Left colon (tissue), 2 donors: ENCODE results near the gene RBM20. TPM values are rescaled to one million over a fixed set of nuclear protein-coding genes. Genes with fewer than 3 reads are reported as not detected.

Source experiments
- ATAC-seq: fragments of 200-7000 bp; cut with Tn5 transposase; one replicate; pipeline ENCODE4 v1.9.1; 2020; ENCODE audit warnings: mild to moderate bottlenecking, moderate library complexity
- DNase-seq, 2 donors: peaks; one replicate each; pipeline ENCODE4 v3.0.0-alpha.2; 2020
- intact Hi-C, 2 donors: fragments of 100-400 bp; cut with DNase I in 1 of 2; cut with micrococcal nuclease in 1 of 2; formaldehyde crosslinking; loops; one replicate each; pipeline versions ENCODE4 v1.11.2 to v1.14.0; 2022; cut with DNase I, micrococcal nuclease
- total RNA-seq, 2 donors: library from RNA; stranded (reverse); fragmentation: NEBNext Ultra II Directional; extraction: Animal tissue kit (Norgen Biotek cat#: 25700); gene quantifications; one replicate each; pipeline ENCODE4 v1.2.1, GENCODE V29; 2021
- donor health status: DM: no; HTN: no; CAD: no.
- donor health status: DM: yes; HTN: yes; CAD: no.

Gene RBM20
- total RNA-seq, 2 donors from 2014 or later = 0.92 to 1.9 TPM

DNA sequence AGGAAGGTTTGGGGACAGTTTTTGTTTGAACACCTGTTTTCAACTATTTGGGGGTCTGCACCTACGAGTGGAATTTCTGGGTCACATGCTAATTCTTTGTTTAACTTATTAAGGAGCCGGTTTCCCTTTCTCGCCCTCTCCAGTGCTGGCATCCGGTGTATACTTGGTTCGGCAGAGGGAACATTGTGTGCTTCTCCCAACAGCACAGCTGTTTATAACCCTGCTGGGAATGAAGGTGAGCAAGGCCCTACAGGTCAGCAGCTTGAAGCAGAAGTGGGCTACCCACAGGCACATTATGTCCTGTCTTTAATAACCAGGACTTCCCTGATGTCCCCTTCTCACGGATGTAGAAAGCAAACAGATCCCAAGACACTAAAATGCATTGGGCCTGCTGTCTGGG, 140.1 kb downstream of the RBM20 start:
- ATAC-seq (no peak), DNase-seq (no peak)
- intact Hi-C loops = no loop called here

- no peak for DNase-seq
- ATAC-seq = no peak
- intact Hi-C loops = no loop called here
These were observed 142.0 kb downstream of the RBM20 start for GRCh38 chr10:110786172-110786571.

DNA sequence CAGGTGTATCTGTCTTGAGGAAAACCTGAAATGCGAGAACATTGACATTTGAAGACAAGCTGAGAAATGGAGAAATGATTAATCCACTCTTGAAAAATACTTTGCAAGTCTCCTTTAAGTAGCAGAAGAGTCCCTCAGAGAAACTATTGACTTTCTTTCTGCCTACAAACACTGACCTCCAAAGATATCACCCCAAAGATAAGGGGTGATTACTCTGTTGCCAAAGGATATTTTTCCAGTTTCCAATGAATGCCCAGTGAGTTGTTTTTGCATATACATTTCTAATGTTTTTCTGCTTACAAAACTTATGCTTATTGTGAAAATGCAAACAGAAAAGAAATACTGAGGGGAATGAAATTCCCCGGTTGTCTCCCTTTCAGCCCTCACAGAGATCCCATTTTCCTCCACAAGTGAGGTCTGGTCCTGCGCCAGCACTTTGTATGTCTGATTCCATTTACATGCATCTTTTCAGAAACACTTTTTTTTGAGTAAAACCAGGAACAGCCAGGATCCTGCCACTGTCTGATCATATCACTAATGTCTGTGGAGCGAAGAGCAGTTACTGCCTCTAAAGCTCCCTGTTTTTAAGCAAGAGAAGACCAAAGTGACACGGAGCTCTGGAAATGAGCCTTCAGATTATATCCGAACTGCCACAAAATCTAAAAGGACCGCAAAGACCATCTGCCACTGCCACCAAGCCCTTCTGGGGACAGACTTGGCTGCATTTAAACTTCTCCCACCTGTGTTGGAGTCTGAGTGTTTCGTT, 144.7 kb downstream of the RBM20 start:
- intact Hi-C loops = no loop called here
- no peak for ATAC-seq
- DNase-seq = no peak

DNA sequence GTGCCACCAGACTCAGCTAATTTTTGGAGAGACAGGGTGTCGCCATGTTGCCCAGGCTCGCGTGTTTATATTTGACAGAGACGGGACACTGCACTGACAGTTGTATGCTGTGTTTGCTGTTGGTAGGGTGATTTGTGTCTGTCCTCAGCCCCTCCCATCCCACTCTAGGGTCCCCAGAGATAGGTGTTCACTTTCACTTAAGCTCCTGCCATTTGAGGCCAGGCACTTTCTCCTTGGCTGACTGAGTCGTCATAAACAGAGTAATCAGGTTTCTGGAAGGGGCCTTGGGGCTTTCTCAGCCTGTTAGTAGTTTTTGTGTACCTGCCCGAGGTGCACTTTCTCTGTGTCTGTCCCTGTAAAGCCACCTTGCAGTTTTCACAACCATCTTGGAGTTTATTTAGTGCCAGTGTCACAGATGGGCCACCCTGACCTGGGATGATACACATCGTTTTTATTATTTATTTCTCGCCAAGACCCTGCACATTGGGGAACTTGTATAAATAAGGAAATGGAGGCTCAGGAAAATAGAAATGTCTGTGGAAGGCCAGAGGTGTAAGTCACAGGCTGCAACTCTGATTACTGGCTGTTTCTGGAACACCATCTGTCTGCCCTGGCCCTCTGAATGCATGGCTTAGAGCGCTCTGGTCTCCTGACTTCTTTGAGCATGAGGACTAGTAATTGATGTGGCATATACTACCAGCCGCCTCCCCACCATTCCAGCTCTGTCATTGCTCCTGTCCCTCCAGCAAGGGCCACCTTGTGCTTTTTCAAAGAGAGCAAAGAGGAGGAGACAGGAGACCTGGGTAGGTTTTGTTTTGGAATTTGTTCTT, 145.7 kb downstream of the RBM20 start:
- no peak for ATAC-seq
- intact Hi-C loops = no loop called here
- no peak for DNase-seq

DNA sequence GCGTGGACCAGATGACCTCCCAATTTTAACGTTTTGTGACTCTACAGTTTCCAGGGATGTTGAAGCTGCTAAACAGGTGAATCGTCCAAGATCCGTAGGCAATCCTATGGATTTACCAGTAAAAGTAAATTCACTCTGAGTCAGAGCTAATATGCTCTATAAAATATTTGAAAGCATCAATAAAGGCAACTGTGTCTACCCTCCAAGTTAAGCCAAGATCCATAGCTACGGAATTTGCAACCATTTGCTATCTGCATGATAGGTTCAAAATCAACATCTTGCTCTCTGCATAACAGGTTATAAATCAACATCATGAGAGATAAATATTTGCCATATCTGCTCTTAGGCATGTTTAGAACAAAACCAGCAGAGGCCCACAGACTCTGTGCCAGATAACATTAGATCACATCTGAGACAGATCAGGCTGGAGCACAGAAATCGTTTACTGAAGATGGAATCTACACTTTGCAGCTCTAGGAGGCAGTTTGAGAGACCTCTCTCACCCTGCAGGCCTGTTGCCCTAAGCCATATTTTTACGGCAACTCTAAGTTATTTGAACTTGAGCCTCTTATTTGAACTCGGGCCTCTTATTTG, 146.9 kb downstream of the RBM20 start:
- intact Hi-C loops = no loop called here
- ATAC-seq (peak; percentile 24), DNase-seq (no peak)

GRCh38 chr10:110791541-110792073, 147.5 kb downstream of the RBM20 start:
- intact Hi-C loops = no loop called here
- peak; percentile 59 for ATAC-seq
- no peak for DNase-seq

GRCh38 chr10:110792476-110793125, 148.5 kb downstream of the RBM20 start:
- DNase-seq = no peak
- intact Hi-C loops = no loop called here
- no peak for ATAC-seq

DNA sequence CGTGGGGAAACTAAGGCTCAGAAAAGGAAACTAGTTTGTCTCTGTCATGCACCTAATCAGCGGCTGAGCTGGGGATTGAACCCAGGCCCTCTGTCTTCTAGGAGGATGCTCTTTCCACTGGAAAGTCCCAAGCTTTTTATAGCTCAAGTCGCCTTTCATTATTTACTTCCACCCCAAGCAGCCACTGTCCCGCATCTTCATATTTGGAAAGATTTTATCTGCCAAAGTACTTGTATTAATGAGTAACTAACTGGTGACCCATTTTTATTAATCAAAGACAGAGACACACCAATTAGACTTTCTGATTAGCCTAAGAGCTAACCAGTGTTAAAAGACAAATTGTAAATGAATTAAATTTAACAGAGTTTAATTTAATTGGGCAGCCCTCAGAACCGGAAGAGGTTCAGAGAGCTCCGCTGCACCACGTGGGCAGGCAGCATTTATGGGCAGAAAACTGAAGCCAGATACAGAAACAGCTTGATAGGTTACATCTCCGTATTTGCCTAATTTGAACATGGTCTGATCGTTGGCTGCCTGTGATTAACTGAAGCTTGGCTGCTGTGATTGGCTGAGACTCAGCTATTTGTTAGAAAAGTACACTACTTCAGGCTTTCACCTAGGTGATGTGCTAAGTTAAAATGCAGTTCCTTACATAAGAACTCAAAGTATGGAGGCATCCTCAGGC, 149.1 kb downstream of the RBM20 start:
- DNase-seq = no peak
- intact Hi-C loops = no loop called here
- ATAC-seq = no peak

DNA sequence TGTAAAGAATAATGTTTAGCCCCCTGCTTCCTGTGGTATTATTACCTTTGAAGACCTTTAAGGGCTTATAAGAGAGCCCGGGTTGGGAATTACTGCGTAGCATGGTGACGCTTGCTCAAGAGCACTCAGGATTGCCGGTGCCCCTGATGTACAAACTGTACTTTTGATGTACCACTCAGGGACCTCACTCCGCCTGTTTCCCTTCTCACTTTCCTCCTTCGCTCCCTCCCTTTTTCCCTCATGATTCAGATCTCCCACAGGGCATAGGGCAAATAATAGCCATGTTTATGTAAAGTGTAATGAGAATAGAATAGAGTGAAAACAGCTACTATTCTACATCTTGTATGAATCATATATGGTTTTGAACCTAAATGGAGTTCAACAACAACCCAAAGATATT, 149.8 kb downstream of the RBM20 start:
- no peak for ATAC-seq
- DNase-seq = no peak
- intact Hi-C loops = no loop called here

GRCh38 chr10:110794808-110795207, 150.7 kb downstream of the RBM20 start:
- DNase-seq (no peak), ATAC-seq (no peak)
- intact Hi-C loops = no loop called here

DNA sequence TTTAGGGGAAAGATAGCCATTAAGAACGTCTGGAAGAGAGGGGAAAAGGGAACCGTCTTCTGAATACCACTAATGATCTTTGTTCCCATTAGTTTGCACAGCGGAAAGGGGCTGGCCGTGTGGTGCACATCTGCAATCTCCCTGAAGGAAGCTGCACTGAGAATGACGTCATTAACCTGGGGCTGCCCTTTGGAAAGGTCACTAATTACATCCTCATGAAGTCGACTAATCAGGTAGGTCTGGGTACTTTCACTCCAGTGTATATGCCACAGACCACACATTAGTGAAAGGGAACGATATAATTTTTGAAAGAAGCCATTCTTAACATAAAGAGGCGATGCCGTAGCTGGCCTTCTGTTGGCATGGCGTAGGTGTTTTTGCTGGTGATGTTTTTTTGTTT, 153.3 kb downstream of the RBM20 start:
- ATAC-seq = no peak
- DNase-seq = no peak

DNA sequence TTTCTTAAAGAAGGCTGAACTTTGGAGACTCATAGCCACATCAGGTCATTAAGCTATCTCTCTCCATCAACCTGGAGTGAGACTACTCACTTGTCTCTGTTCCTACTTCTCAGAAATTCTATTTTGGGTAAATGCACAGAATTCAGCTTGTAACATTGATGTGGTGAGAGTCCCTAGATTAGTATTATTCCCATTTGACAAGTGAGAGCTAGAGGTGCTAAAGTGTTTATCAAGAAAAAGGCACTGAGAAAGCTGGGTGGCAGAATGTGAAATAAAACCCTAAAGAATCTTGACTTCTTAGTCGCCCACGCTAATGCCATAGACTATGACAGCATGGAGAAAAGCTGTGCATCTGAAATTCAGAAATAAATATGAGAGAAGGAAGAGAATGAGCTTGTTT, 154.2 kb downstream of the RBM20 start:
- intact Hi-C loops = no loop called here
- no peak for DNase-seq
- no peak for ATAC-seq

More for the DNA sequence above, 153.3 kb downstream of the RBM20 start:
- intact Hi-C loops = no loop called here

DNA sequence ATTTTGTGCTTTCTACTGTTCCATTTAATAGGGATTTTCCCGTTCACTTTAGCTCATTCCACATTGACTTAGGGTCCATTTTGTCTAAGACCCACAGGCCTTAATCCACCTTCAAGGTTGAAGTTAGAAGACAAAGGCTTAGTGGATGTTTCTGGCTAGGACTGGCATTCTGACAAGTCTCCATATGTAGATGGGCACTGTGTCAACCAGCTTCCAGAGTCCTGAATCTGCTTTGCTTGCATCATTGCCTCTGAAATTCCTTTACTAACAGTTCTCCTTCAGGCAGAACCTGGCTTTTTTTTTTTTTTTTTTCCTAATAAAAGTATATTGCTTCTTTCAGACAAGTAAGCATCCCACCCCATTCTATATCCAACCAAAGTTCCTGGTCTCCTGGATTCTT, 158.0 kb downstream of the RBM20 start:
- no peak for ATAC-seq
- DNase-seq = no peak
- intact Hi-C loops = loop anchor here in 1 of 2 donors (5.0 kb wide), 1 partner anchor 95 kb away; no protein-coding TSS in a partner anchor

DNA sequence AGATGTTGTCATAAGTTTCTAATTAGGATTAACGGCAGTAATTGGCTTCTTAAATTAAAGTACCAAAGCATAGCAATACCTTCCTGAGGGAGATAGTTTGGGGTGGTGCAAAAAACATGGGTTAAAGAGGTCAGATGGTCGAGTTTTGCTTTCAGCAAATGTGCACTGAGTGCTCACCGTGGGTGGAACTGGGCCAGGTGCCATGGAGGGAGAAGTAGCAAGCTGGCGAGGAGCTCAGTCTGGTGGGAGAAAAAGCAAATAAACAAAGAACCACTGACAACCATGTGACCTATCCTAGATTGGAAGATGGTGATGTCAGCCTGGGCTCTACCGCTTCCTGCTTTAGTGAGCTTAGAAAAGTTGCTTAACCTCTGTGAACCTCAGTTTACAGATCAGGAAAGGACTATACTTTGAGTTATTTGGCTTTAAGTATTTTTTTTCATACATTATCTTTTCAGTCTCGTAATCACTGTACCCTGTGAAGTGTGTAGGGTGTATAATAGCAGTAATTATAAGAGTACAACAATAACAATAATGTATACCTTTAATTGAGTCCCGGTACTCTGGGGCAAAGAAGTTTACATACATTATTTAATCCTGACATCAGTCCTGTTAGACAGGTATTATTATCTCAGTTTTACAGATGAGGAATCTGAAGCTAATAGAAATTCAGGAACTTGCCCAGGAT, 158.6 kb downstream of the RBM20 start:
- ATAC-seq = peak; percentile 67
- peak; percentile 76 to 85 for DNase-seq
- intact Hi-C loops = loop anchor here in 1 of 2 donors (5.0 kb wide), 1 partner anchor 95 kb away; no protein-coding TSS in a partner anchor

GRCh38 chr10:110803239-110803749, 159.2 kb downstream of the RBM20 start:
- DNase-seq (no peak), ATAC-seq (peak; percentile 19)
- intact Hi-C loops = loop anchor here in 1 of 2 donors (5.0 kb wide), 1 partner anchor 94 kb away; no protein-coding TSS in a partner anchor

GRCh38 chr10:110803830-110804338, 159.7 kb downstream of the RBM20 start:
- peak; percentile 66 for ATAC-seq
- intact Hi-C loops = loop anchor here in 1 of 2 donors (5.0 kb wide), 1 partner anchor 93 kb away; no protein-coding TSS in a partner anchor
- peak; percentile 64 to 69 for DNase-seq

GRCh38 chr10:110804376-110804775, 160.2 kb downstream of the RBM20 start:
- ATAC-seq (no peak), DNase-seq (no peak)
- intact Hi-C loops = loop anchor here in 1 of 2 donors (5.0 kb wide), 1 partner anchor 93 kb away; no protein-coding TSS in a partner anchor
